GM12873 (cell line): ENCODE data around the gene PALLD.

Experiments
- TF ChIP-seq, protein P1 (sequence below): IDR thresholded peaks from 2 replicates; pipeline ENCODE4 v1.5.1; 2012; ENCODE audit warnings: low read depth, mild to moderate bottlenecking, moderate library complexity, low read length, control low read depth; ENCODE audit not compliant: insufficient read depth; ENCODE audit errors: missing control alignments

Gene PALLD

GRCh38 chr4:168474660-168475320 lies 22.1 kb upstream of the PALLD start:
- TF ChIP-seq, protein P1, sequence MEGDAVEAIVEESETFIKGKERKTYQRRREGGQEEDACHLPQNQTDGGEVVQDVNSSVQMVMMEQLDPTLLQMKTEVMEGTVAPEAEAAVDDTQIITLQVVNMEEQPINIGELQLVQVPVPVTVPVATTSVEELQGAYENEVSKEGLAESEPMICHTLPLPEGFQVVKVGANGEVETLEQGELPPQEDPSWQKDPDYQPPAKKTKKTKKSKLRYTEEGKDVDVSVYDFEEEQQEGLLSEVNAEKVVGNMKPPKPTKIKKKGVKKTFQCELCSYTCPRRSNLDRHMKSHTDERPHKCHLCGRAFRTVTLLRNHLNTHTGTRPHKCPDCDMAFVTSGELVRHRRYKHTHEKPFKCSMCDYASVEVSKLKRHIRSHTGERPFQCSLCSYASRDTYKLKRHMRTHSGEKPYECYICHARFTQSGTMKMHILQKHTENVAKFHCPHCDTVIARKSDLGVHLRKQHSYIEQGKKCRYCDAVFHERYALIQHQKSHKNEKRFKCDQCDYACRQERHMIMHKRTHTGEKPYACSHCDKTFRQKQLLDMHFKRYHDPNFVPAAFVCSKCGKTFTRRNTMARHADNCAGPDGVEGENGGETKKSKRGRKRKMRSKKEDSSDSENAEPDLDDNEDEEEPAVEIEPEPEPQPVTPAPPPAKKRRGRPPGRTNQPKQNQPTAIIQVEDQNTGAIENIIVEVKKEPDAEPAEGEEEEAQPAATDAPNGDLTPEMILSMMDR: no peak

- TF ChIP-seq, protein P1: no peak
Measured at GRCh38 chr4:168475745-168476144, 21.1 kb upstream of the PALLD start.

- TF ChIP-seq, protein P1: no peak
Measured at GRCh38 chr4:168478868-168479267, 18.0 kb upstream of the PALLD start.

- TF ChIP-seq, protein P1: no peak
Measured at GRCh38 chr4:168480931-168481611, 15.8 kb upstream of the PALLD start.

GRCh38 chr4:168483811-168484210 lies 13.0 kb upstream of the PALLD start:
- TF ChIP-seq, protein P1: no peak

DNA sequence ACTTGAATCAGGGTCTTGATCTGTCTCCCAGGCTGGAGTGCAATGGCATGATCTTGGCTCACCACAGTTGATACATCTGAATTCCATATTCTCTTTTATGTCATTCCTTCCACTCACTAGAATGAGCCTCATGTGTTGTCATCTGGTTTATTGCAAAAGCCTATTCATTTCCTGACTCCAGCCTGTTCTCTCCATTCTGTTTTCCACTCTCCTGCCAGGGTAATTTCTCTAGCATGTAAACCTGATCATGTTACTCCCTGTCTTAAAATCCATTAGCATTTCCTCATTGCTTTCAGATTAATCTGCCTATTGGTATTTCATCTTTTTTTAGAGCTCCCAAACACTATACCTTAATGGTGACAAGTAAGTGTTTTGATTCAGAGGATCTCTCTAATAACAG lies 12.2 kb upstream of the PALLD start:
- TF ChIP-seq, protein P1: no peak

- TF ChIP-seq, protein P1: no peak
Measured at GRCh38 chr4:168485156-168485910, 11.5 kb upstream of the PALLD start.
